GM21367 (cell line): ENCODE measurements around the gene HSPB2.

Source experiments
- ATAC-seq: cut with Tn5 transposase; IDR thresholded peaks from one replicate; pipeline ENCODE4 v1.9.1; 2021; ENCODE audit not compliant: unreplicated experiment

HSPB2 gene

DNA sequence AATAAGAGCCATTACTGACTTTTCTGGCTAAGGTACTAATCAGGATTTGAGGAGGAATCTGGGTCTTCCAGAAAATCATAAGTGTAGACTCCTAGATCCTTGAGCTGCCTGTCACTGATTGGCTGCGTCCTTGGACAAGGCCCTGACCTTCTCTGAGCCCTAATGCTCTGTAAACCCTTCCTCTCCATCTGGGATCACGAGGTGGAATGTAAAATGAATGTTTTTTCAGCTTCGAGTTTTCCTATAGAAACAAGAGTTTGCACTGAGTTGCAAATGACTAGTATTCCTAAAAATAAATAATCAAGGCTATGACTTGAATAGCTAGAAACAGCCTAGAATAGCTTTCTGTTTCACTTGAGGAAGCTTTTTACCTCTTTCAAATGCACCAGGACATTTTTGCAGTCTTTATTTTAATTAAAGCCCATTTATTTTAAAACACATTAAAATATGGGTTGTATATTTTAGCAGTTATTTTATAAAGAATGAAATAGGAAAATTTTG is 23.6 kb downstream of the HSPB2 start:
- ATAC-seq: no peak

DNA sequence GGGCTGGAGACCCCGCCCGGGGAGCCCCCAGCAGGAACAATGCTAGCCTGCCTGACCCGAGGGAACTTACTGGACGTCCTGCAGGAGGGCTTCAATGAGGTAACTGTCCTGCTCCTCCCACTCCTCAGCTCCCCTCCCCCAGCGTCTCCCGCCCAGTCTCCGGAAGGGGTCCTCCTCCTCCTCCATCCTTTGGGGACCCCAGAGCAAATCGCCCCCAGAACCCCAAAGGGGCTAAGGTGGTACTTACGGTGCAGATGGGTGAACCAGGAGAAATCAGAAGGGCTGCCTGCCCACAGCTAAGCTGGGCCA is 24.9 kb downstream of the HSPB2 start:
- no peak for ATAC-seq

DNA sequence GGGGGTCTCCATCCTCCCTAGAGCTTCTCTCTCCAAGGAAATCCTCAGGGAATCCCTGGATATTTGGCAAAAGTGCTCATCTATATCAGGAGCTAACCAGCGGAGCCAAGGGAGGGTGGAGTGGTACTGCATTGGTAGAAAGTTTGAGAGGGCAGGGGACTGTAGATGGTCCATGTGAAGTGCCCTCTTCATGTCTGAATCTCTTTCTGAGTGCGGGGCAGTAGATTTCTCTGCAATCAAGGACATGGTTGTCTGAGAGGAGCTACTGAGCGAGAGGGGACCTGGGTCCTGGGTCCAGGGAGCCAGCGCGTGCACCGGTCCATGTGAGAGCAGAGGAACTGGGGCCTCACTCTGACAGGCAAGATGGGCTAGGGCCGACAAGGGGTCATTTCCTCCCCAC is 25.3 kb downstream of the HSPB2 start:
- ATAC-seq: no peak

DNA sequence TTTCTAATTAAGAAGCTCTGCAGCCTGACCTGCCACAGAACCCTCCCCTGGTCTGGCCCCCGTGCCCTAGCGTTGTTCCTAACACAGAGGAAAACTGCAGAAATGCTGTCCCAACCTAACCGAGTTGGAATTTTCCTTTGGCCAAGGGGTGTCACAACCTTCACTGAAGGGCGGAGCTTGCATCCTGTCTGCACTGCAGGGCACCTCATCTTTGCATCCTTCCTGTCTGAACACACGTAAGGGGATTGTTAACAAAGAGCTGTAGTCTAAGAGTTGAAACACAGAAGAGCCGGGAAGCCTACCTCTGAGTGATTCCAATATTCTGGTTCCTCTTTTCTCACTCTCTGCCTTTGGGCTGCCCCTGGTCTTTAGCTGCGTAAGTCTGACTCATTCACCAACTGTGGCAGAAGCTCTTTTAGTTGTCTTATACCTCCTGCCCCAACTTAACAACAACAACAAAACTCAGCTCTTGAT is 26.2 kb downstream of the HSPB2 start:
- ATAC-seq: peak; percentile 89

DNA sequence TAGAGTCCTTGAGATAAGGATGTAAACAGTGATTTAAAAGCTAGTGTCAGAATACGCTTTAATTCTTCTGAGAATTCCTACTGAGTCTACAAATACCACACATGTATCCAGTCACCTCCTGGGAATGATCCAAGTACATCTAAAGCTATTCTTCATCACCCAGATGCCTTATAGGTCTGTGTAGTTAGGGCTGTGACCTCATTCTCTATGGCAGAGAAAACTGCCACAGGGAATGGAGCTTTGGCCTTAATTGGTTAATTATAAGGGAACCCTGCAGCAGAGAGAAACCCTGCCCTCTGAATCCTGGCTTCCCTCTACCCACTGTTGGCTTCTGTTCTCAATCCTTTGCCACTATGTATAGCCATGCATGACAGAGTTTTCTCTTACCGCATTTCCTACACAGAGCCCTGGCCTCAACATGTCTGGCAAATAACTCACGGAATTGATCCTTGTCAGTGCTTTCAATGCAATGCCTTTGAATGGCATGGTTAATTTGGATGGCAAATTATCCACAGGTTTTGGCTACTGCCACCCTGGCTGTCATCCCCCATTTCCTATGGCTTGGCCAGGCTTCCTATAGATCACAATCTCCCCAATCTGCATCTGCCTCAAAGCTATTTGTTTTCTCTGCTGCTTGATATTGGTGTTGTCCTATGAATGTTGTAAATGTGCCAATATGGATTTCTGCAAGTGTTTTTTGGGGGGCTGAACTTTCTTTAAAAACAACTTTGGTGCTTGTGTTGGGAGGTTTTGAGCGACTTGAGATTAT is 27.5 kb downstream of the HSPB2 start:
- no peak for ATAC-seq

DNA sequence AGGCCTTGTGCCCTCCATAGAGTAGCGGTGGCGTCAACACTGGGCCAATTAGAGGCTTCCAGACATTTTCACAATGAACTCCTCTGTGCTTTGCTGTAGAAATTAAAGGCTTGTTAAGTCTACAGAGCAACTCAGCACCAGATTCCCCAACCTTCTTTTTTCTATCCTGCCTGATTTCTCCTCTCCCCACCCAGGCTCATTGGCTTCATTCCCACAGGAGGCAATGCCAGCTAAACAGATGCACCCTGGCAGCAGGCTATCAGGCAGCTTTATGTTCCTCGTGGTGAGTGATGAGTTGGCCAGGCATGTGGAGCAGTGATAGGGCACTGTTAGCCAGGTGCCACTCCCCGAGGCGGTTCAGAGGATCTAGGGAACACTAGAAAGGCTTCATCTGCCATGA is 29.4 kb downstream of the HSPB2 start:
- no peak for ATAC-seq

DNA sequence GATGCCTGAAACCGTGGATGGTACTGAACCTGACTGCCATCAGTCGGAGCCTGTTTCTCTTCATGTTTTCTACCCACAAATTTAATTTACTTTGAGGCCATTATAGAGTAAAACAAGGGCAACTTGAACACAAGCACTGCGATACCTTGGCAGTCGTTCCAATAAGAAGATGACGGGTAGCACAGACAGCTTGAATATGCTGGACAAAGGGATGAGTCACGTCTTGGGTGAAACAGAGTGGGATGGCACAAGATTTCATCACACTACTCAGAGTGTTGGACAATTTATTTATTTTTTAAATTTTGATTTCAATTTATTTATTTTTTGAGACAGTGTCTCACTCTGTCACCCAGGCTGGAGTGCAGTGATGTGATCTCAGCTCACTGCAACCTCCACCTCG is 30.3 kb downstream of the HSPB2 start:
- ATAC-seq: no peak

DNA sequence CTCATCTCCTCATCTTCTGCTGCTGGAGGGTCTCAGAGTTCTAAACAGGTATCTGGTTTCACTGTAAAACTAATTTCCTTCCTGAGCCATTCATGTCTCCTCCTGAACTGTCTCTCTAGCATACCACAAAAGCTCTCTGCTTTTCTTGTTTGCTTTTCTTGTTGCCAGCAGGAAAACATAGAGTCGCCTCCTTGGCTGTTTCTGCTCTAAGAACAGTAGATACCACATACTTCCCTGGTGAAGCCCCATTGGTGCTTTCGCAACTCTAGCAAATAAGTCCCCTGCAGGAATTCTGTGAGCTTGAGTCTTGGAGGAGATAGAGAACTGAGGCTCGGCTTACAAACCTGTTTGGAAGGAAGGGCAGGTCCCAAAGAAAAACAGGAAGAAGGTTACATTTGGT is 31.6 kb downstream of the HSPB2 start:
- no peak for ATAC-seq

DNA sequence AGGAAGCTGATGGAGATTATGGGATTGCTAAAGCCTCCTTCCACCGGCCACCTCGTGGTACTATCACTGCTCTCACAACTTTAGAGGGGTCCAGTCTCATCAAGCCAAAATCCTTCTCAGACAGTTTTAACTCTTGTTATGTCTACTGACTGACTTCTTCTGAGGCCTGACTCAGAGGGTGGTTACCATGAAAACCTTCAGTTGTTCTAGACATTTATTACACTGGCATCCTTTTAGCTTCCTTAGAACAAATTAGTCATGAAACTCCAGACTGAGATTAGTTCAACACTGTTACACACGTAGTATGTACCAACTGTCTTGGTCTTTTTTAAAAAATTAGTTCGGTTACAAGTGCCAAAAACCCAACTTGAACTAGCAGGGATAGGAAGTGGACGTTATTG is 32.1 kb downstream of the HSPB2 start:
- ATAC-seq: no peak

DNA sequence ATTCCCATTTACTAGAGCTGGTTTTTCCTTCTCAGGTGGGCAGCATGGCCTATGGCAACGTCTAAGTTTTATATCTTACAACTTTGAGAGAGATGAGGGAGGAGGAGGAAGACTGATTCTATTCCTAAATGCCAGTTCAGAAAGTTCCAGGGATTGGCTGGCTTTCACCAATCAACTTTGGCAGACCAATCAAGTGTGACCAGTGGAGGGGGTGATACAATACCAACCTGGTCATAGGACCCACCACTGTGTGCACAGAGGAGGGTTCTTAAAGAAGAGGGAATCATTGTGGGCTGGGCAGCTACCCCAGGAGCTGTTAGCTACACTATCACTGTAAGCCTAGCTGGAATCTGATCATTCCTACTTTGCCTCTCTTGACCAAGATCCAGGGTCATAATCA is 32.7 kb downstream of the HSPB2 start:
- ATAC-seq: no peak

DNA sequence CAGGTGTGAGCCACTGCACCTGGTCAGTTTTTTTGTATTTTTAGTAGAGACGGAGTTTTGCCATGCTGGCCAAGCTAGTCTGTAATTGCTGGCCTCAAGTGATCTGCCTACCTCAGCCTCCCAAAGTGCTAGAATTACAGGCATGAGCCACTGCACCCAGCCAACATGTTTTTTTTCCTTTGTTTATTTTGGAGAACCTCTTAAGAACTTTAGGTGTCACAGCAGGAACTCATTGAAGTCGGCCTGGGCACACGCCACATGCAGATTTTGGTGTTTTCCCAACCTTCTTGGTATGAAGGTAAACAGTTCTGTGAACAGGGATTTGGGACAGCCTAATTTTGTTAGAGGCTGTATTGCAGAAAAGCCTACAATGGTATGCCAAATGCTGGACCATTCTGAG is 34.0 kb downstream of the HSPB2 start:
- ATAC-seq: no peak

DNA sequence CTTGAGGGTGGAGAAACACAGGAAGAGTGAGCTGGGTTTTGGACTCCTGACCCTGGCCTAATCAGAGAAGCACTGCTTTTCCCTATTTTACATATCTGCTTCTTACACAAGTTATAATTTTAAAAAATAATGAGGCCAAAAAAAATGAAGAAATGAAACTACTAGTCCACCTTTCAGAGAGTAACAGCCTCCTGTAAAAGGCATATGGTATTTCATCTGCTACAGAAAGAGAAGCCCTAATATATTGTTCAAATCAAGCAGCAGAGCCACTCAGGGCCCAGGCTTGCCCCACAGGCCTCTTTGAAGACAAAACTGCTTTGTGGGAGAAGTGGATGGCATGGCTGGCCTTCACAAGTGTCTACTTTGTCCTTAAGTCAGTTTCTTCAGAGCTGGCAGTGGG is 34.6 kb downstream of the HSPB2 start:
- ATAC-seq: no peak

DNA sequence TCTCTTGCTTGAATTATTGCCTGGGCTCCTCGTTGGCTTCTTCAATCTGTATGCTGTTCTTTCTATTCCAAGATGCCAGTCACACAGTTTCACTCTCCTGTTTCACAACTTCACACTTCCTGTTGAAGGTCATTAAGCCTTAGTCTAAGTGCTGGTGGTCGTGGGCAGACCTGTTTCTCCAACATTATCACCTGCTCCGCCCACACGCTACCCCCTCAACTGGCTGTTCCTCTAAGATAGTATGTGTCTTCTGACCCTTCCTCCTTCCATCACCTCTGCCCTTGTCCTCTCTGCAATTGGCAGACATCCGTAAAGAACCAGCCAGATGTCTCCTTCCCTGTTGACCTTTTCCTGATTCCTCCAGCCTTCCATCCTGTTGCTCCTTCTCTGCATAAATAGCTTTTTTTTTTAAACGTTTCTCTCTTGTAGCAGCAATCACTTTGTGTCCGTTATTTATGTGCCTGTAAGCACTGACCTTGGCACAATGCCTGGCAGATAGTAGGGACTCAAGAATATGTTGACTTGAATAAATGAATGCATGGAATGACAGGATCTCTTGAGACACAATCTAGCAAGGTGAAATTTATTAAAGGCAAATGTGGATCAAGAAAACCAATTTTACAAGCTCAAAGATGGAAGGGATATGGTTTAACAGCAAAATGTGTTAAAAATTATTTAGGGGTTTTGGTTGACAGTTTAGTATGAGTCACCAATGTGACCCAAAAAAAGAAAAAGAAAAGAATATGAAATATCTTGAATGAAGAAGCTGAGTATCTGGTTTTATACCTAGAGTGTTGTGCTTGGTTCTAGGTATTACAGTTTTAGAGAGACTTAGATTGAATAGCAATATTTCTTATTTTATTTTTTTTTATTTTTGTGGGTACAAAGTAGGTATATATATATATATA is 37.2 kb downstream of the HSPB2 start:
- ATAC-seq: no peak

DNA sequence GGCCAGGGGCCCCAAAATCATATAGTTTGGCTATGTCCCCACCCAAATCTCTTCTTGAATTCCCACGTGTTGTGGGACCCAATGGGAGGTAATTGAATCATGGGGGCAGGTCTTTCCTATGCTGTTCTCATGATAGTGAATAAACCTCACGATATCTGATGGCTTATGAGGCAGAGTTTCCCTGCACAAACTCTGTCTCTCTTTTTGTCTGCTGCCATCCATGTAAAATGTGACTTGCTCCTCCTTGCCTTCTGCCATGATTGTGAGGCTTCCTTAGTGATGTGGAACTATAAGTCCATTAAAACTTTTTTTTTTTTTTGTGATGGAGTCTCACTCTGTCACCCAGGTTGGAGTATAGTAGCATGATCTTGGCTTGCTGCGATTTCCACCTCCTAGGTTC is 39.0 kb downstream of the HSPB2 start:
- ATAC-seq: no peak

DNA sequence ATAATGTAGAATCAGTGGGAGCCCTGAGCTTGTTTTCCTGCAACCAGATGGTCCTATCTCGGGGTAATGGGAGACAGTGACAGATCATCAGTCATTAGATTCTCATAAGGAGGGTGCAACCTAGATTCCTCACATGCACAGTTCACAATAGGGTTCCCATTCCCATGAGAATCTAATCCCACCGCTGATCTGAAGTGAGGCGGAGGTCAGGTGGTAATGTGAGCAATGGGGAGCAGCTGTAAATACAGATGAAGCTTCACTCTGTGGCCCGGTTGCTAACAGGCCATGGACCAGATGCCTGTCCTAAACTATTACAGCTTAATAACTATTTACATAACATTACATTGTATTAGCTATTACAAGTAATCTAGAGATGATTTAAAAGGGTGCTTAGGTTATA is 41.6 kb downstream of the HSPB2 start:
- no peak for ATAC-seq

DNA sequence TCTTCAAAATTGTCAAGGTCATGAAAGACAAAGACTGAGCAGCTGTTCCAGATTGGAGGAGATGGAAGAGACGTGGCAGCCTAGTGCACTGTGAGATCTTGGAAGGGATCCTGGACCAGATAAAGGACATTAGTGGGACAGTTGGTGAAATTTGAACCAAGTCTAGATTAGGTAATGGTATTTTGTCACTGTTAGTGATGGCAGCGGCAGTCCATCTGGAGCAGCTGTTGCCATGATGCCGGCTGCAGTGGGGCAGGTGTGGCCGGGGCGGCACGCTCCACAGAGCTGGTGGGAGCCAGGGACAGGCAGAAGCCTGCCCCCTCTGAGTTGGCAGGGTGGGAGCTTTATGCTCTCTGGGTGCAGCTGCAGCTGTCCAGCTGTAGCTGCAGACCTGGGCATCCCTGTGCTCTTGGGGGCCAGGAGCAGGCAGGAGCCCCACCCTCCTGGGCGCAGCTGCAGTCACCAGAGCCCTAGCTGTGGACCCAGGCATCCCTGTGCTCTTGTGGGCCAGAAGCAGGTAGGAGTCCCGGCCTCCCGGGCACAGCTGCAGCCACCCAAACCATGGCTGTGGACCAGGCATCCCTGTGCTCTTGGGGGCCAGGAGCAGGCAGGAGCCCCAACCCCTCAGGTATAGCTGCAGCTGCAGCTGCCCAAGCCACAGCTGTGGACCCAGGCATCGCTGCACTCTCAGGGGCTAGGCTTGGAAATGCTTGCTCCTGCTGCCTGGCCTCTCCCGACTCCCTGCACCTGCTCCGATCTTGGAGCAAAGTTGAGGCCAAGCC is 45.3 kb downstream of the HSPB2 start:
- ATAC-seq: no peak

DNA sequence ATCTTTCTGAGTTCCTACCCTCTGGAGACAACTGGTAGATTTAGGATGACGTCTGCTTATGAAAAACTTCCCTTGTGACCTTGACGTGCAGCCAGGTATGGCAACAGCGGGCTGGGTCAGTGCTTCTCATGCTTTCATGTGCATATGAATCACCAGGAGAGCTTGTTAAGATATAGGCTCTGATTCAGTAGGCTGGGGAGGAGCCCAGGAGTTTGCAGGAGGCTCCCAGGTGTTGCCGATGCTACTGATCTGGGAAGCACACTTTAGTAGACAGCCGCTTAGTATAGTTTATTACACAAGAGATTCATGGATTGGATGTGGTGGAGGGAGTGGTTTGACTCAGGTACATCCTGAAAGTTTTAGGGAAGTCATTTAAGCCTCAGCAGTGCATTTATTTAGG is 48.4 kb downstream of the HSPB2 start:
- no peak for ATAC-seq

DNA sequence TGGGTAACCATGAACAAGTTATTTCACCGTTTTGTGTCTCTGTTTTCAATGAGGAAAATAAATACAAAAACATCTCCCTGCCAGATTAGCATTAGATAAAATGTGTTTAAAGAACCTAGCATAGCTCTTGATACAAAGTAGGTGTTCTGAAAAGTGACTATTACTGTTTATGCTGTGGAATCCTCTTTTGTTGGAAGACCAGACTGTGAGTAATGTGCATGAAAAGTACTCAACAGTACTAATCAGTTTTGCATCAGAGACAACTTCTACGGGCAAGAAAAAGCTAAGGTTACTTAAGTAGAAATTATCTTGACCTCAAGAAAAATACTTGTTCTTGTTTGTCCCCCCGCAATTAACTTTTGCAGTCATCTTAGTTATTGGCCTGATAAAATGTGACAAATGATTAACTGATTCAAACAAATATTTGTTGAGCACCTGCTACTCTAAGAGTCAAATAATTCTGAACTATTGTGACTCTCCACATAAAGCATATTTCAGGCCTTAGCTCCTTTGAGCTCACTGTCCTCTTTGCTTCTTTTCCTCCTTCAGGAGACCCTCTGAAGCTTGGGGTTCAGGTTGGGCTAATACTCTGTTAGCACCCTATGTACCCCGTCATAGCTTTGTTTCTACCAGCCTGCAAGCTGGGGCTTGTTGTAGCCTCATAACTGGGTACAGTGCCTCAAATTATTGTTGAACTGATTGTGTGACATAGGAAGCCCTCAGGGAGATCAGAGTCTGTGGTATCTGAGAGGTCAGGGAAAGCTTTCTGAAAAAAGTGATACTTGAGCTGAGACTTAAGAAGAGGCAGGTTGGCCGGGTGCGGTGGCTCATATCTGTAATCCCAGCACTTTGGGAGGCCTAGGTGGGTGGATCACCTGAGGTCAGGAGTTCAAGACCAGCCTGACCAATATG is 49.1 kb downstream of the HSPB2 start:
- no peak for ATAC-seq
